Lower leg skin (tissue), 4 donors: ENCODE data around the gene TAGAP. TPM values are rescaled to one million over a fixed set of nuclear protein-coding genes. Genes with fewer than 3 reads are reported as not detected.
A peak's percentile ranks its signal among the peaks of the same experiment; 100 is the strongest.
"Not testable (repeated sequence)": the region's sequence is repeated elsewhere in the genome, so short reads cannot be mapped to it uniquely, and the experiment has no call there.

Experiments
- DNase-seq, 2 donors: peaks; one replicate each; pipeline ENCODE4 v3.0.0-alpha.2; 2019; ENCODE audit warnings: low spot score in 2 of 2
- H3K4me3 ChIP-seq: fragments of 200-600 bp; sonication (generic); 2 replicates; pipeline ENCODE4 v1.5.1; 2017; ENCODE audit warnings: mild to moderate bottlenecking, low read depth; ENCODE audit not compliant: poor library complexity, severe bottlenecking
- CTCF ChIP-seq, 3 donors: fragments of 450-650 bp; IDR thresholded peaks; one replicate each; pipeline ENCODE4 v1.5.1; 2016; ENCODE audit warnings: antibody characterized with exemption in 3 of 3, mild to moderate bottlenecking in 3 of 3, moderate library complexity in 2 of 3
- POLR2A ChIP-seq, 2 donors: fragments of 450-650 bp; IDR thresholded peaks; one replicate each; pipeline ENCODE4 v1.6.1; 2016 to 2017; ENCODE audit warnings: antibody characterized with exemption in 2 of 2, mild to moderate bottlenecking in 1 of 2, moderate library complexity in 1 of 2
- WGBS, 2 donors: methylation state at CpG; one replicate each; pipeline ENCODE4 v1.1.5; 2018; 5-methylcytosine and 5-hydroxymethylcytosine counted together
- intact Hi-C: fragments of 100-400 bp; cut with DNase I; formaldehyde crosslinking; loops from one replicate; pipeline ENCODE4 v1.15.0; 2023; ENCODE audit warnings: low total_unique reads
- total RNA-seq, 4 donors: library from RNA; depleted of rRNA; stranded (reverse); fragments of >200 nt; gene quantifications; one replicate each; pipeline ENCODE4 v1.1.0, GENCODE V29; 2016

Gene TAGAP
- total RNA-seq, 4 donors from 2014 or later: 1.1 to 2.7 (median 1.9) TPM

- 0% methylated on average over 35 to 36 of the region's 50 CpGs for WGBS, 2 donors
- intact Hi-C loops: no loop called here
Measured at GRCh38 chr6:158999666-159000403, 45.0 kb downstream of the TAGAP start, which contains the start of gene RSPH3. TSS of gene RSPH3 (minus strand) at chr6:159000202. CDS start at chr6:158999550, 652 bp downstream.

GRCh38 chr6:158999154-158999665 is 45.6 kb downstream of the TAGAP start:
- peak overlapping the region; percentile 58 for H3K4me3 ChIP-seq
- TF ChIP-seq POLR2A (IDR thresholded peaks at IDR 0.05) (no peak), CTCF (IDR thresholded peaks at IDR 0.05) (no peak)
- 1% methylated on average over 19 to 24 of the region's 24 CpGs for WGBS, 2 donors
- intact Hi-C loops: no loop called here
- peak in 1 of 2 donors; percentile 91 for DNase-seq

More at GRCh38 chr6:158999666-159000403, 45.0 kb downstream of the TAGAP start, which contains the start of gene RSPH3:
- H3K4me3 ChIP-seq: peak within 1 kb of the TSS; percentile 58
- peak; percentile 91 to 98 for DNase-seq
- TF ChIP-seq POLR2A (IDR thresholded peaks at IDR 0.05) (no peak), CTCF (IDR thresholded peaks at IDR 0.05) (peak in 1 of 3 donors; percentile 47)

GRCh38 chr6:158996856-158997255 is 47.9 kb downstream of the TAGAP start:
- 52 to 58% methylated on average over 2 of the region's 2 CpGs for WGBS, 2 donors
- H3K4me3 ChIP-seq: no peak overlapping the region
- no peak for DNase-seq
- intact Hi-C loops: no loop called here
- TF ChIP-seq CTCF (IDR thresholded peaks at IDR 0.05) (no peak), POLR2A (IDR thresholded peaks at IDR 0.05) (no peak)

GRCh38 chr6:158993639-158994038 is 51.2 kb downstream of the TAGAP start:
- TF ChIP-seq POLR2A (IDR thresholded peaks at IDR 0.05) (no peak), CTCF (IDR thresholded peaks at IDR 0.05) (no peak)
- DNase-seq: no peak
- 94 to 96% methylated on average over 3 of the region's 3 CpGs for WGBS, 2 donors
- H3K4me3 ChIP-seq: no peak overlapping the region
- intact Hi-C loops: no loop called here

- intact Hi-C loops: no loop called here
- DNase-seq: no peak
- TF ChIP-seq CTCF (IDR thresholded peaks at IDR 0.05) (no peak), POLR2A (IDR thresholded peaks at IDR 0.05) (no peak)
- 84 to 95% methylated on average over 2 of the region's 2 CpGs for WGBS, 2 donors
- no peak overlapping the region for H3K4me3 ChIP-seq
Measured at GRCh38 chr6:158991017-158991723, 53.6 kb downstream of the TAGAP start.

- 90 to 92% methylated on average over 2 of the region's 2 CpGs for WGBS, 2 donors
- intact Hi-C loops, DNase-seq, H3K4me3 ChIP-seq: not testable (repeated sequence)
Measured at GRCh38 chr6:158989711-158990110, 55.1 kb downstream of the TAGAP start.
